Fibroblast of lung (primary cell): Measurements from ENCODE around the gene RFX5. TPM values are rescaled to one million over a fixed set of nuclear protein-coding genes. Genes with fewer than 3 reads are reported as not detected.

Experiments
- DNase-seq, 2 donors: peaks; one replicate each; pipeline versions ENCODE4 v3.0.0 to v3.0.0-alpha.2; 2010; ENCODE audit warnings: low read depth in 2 of 2
- H2AFZ ChIP-seq: 2 replicates; pipeline ENCODE4 v1.5.1; 2012; ENCODE audit warnings: low read length, control low read depth, inconsistent platforms
- H3K27ac ChIP-seq: 2 replicates; pipeline ENCODE4 v1.5.1; 2011; ENCODE audit warnings: low read length, control low read depth; ENCODE audit not compliant: insufficient read depth
- H3K27me3 ChIP-seq: 2 replicates; pipeline ENCODE4 v1.5.1; 2011; ENCODE audit warnings: mild to moderate bottlenecking, low read length; ENCODE audit not compliant: control insufficient read depth, insufficient read depth
- H3K36me3 ChIP-seq: 2 replicates; pipeline ENCODE4 v1.5.1; 2011; ENCODE audit warnings: low read length; ENCODE audit not compliant: control insufficient read depth, insufficient read depth
- H3K4me1 ChIP-seq: 2 replicates; pipeline ENCODE4 v1.5.1; 2011; ENCODE audit warnings: low read length; ENCODE audit not compliant: control insufficient read depth, insufficient read depth; ENCODE audit errors: extremely low read depth
- H3K4me2 ChIP-seq: 2 replicates; pipeline ENCODE4 v1.5.1; 2011; ENCODE audit warnings: low read length, control low read depth; ENCODE audit not compliant: insufficient read depth; ENCODE audit errors: extremely low read depth
- H3K4me3 ChIP-seq, 4 experiments: fragments of 200-600 bp in 1 of 4; sonication (generic) in 1 of 4; replicated peaks in 1 of 4; 2 replicates each; pipeline ENCODE4 v1.5.1; 2011 to 2016; ENCODE audit warnings: low read length in 4 of 4, low read depth in 3 of 4, mild to moderate bottlenecking in 3 of 4, control low read depth in 2 of 4, inconsistent platforms in 1 of 4, mixed read lengths in 1 of 4; ENCODE audit not compliant: insufficient read depth in 1 of 4; ENCODE audit errors: control extremely low read depth in 1 of 4
- H3K79me2 ChIP-seq: 2 replicates; pipeline ENCODE4 v1.5.1; 2012; ENCODE audit warnings: mild to moderate bottlenecking, low read length, inconsistent platforms; ENCODE audit not compliant: control insufficient read depth, insufficient read depth
- H3K9ac ChIP-seq: 2 replicates; pipeline ENCODE4 v1.5.1; 2011; ENCODE audit warnings: mild to moderate bottlenecking, low read length, control low read depth; ENCODE audit not compliant: insufficient read depth
- H3K9me3 ChIP-seq: 2 replicates; pipeline ENCODE4 v1.5.1; 2012; ENCODE audit warnings: low read depth, low read length; ENCODE audit not compliant: control insufficient read depth, insufficient read depth
- H4K20me1 ChIP-seq: 2 replicates; pipeline ENCODE4 v1.5.1; 2011; ENCODE audit warnings: low read length; ENCODE audit not compliant: control insufficient read depth, insufficient read depth; ENCODE audit errors: extremely low read depth
- EZH2 ChIP-seq: IDR thresholded peaks from 2 replicates; pipeline ENCODE4 v1.5.1; 2012; ENCODE audit warnings: low read length, control low read depth, mild to moderate bottlenecking; ENCODE audit errors: missing control alignments
- polyA plus RNA-seq, 2 donors: library from polyadenylated mRNA; depleted of rRNA in 1 of 2; stranded (reverse) in 1 of 2; unstranded in 1 of 2; fragments of >200 nt; gene quantifications; 2 replicates each; pipeline ENCODE4 v1.2.1, GENCODE V29; 2011 to 2012; ENCODE audit warnings: missing spikeins in 1 of 2
- total RNA-seq: library from RNA; depleted of rRNA; stranded (reverse); fragments of >200 nt; gene quantifications from 2 replicates; pipeline ENCODE4 v1.2.1, GENCODE V29; 2014
- TF ChIP-seq, protein P1 (sequence below), 2 donors: IDR thresholded peaks in 1 of 2; conservative IDR thresholded peaks in 1 of 2; 1 replicate in 1 of 2; 2 replicates in 1 of 2; pipeline ENCODE4 v1.5.1; 2011 to 2012; ENCODE audit warnings: low read length in 2 of 2, control low read depth in 1 of 2, inconsistent platforms in 1 of 2, low read depth in 1 of 2, mild to moderate bottlenecking in 1 of 2

Gene RFX5
- total and polyA plus RNA-seq, 2 donors (not counting 1 experiment from before 2014, with no cell fraction given) = 18.4 to 35.5 TPM

DNA sequence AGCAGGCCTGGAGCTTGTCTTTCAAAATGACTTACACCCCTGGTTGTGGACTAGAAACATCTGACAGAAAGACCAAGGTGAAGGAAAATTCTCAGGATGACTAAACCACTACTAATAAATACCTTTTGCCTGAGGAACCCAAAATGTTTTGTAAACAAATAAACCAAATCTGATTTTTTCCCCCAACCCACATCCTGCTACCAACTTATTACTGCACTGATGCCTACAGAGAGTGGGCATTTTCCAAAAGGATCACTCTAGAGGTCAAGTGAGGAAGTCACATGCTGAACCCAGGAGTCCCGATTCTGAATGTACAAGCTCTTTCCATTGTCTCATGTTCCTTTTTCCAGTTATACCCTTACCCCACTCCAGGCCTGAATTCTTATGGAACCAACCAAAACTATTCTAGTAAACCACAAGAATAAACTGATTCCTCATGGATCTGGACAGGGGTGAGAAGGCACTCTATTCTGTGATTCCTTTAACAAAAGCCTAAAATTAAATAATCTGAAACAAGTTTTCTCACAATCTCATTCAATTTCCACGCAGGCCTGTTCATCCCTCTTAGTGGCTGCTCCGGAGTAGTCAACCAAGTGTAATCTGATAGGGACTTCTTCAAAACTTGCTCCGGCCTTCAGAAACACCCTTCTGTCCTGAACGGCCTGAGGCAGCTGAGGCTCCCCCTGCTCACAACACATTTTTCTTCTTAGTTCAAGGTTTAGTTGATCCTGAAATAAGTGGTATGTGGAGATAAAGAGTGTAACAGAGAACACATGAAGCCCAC lies 21.2 kb downstream of the RFX5 start:
- H3K36me3 ChIP-seq = peaks cover 6% of the 10 kb centered on the region
- H3K4me2 ChIP-seq = peak overlapping the region; percentile 97
- H3K4me1 ChIP-seq = peaks cover 5% of the 10 kb centered on the region
- peak overlapping the region; percentile 93 for H3K27ac ChIP-seq
- DNase-seq = peak in 1 of 2 donors; percentile 42
- peak overlapping the region; percentile 5 for H3K9ac ChIP-seq
- TF ChIP-seq, protein P1, sequence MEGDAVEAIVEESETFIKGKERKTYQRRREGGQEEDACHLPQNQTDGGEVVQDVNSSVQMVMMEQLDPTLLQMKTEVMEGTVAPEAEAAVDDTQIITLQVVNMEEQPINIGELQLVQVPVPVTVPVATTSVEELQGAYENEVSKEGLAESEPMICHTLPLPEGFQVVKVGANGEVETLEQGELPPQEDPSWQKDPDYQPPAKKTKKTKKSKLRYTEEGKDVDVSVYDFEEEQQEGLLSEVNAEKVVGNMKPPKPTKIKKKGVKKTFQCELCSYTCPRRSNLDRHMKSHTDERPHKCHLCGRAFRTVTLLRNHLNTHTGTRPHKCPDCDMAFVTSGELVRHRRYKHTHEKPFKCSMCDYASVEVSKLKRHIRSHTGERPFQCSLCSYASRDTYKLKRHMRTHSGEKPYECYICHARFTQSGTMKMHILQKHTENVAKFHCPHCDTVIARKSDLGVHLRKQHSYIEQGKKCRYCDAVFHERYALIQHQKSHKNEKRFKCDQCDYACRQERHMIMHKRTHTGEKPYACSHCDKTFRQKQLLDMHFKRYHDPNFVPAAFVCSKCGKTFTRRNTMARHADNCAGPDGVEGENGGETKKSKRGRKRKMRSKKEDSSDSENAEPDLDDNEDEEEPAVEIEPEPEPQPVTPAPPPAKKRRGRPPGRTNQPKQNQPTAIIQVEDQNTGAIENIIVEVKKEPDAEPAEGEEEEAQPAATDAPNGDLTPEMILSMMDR (conservative IDR thresholded peaks at IDR 0.05 in 1 of 2, IDR thresholded peaks at IDR 0.05 in 1 of 2; ENCODE audit: low read depth in 1 of 2, low read length in 2 of 2) = no peak
- TF ChIP-seq EZH2 = no peak
- no peaks in the 10 kb centered on the region for H3K9me3 ChIP-seq
- peak overlapping the region; percentile 92 to 93 (median 93) for H3K4me3 ChIP-seq
- H3K79me2 ChIP-seq = peaks cover 44% of the 10 kb centered on the region
- no peaks in the 10 kb centered on the region for H3K27me3 ChIP-seq
- H4K20me1 ChIP-seq = no peaks in the 10 kb centered on the region
- H2AFZ ChIP-seq = no peak overlapping the region

DNA sequence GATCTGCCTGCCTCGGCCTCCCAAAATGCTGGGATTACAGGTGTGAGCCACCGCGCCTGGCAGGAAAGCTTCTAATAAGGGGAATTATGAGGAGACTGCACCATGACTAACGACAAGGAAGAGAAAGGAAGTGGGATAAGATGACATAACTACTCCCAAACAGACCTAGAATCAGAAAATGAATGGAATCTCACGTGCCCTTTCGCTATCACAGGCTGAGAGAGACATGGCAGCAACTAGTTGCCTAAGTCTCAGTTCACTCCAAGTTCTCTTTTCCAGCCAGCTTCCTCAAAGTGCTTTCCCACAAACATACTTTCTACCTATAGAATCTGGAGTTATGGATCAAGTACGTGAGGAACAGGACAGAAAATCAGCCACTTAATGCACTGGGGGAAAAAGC lies 21.8 kb downstream of the RFX5 start:
- peak overlapping the region; percentile 93 for H3K27ac ChIP-seq

DNA sequence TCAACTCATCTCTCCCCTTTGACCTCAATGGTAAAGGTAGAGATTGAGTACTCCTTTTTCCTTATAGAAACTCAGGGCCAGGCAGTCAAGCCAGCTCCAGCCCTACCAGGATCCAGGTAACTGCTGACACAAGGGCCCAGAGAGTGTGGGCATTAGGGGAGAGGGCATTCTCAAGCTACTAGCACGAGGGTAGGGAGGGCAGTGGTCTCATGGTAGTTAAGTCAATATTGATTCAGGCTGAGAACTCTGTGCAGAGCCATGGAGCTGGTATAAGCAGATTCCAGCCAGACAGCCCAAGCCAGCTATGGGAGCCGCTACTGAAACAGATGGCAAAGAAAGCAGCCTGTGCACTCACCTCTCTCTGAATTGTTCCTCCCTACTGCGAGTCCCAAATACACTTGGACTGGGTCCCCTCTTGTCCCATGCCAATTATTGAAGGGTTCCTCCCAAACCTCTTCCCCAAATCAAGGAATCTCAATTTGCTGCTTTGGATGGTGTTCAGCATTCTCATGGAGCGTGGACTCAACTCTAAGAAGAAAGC lies 22.6 kb downstream of the RFX5 start:
- Histone ChIP-seq H3K4me1 (peaks cover 5% of the 10 kb centered on the region), H3K79me2 (peaks cover 48% of the 10 kb centered on the region), H3K9me3 (no peaks in the 10 kb centered on the region), H3K36me3 (peaks cover 8% of the 10 kb centered on the region), H2AFZ (no peak overlapping the region), H3K9ac (no peak overlapping the region), H3K27me3 (no peaks in the 10 kb centered on the region), H4K20me1 (no peaks in the 10 kb centered on the region), H3K4me2 (no peak overlapping the region), H3K4me3 (no peak overlapping the region), H3K27ac (no peak overlapping the region)
- TF ChIP-seq, protein P1 (conservative IDR thresholded peaks at IDR 0.05 in 1 of 2, IDR thresholded peaks at IDR 0.05 in 1 of 2; ENCODE audit: low read depth in 1 of 2, low read length in 2 of 2) = no peak
- no peak for TF ChIP-seq EZH2
- no peak for DNase-seq

More for the DNA sequence above, 21.8 kb downstream of the RFX5 start:
- no peaks in the 10 kb centered on the region for H3K9me3 ChIP-seq
- H3K4me2 ChIP-seq = peak overlapping the region; percentile 97
- no peaks in the 10 kb centered on the region for H3K27me3 ChIP-seq
- TF ChIP-seq, protein P1 (conservative IDR thresholded peaks at IDR 0.05 in 1 of 2, IDR thresholded peaks at IDR 0.05 in 1 of 2; ENCODE audit: low read depth in 1 of 2, low read length in 2 of 2) = no peak
- TF ChIP-seq EZH2 = no peak
- H2AFZ ChIP-seq = no peak overlapping the region
- peaks cover 8% of the 10 kb centered on the region for H3K36me3 ChIP-seq
- H4K20me1 ChIP-seq = no peaks in the 10 kb centered on the region
- H3K79me2 ChIP-seq = peaks cover 48% of the 10 kb centered on the region
- no peak overlapping the region for H3K9ac ChIP-seq
- peaks cover 5% of the 10 kb centered on the region for H3K4me1 ChIP-seq
- DNase-seq = peak in 1 of 2 donors; percentile 50
- H3K4me3 ChIP-seq = peak overlapping the region in 2 of 4 experiments; percentile 92 to 93
